ENCODE data around the gene SORBS1. TPM values are rescaled to one million over a fixed set of nuclear protein-coding genes. Genes with fewer than 3 reads are reported as not detected.

Gene SORBS1
- total RNA-seq, 4 donors from 2014 or later: 120 to 1,051 (median 449) TPM

GRCh38 chr10:95526044-95526443 is 35.1 kb downstream of the SORBS1 start:
- no peak for TF ChIP-seq CTCF (IDR thresholded peaks at IDR 0.05)
- ATAC-seq (ENCODE audit: low FRiP score): no peak
- DNase-seq (ENCODE audit: low spot score): no peak

DNA sequence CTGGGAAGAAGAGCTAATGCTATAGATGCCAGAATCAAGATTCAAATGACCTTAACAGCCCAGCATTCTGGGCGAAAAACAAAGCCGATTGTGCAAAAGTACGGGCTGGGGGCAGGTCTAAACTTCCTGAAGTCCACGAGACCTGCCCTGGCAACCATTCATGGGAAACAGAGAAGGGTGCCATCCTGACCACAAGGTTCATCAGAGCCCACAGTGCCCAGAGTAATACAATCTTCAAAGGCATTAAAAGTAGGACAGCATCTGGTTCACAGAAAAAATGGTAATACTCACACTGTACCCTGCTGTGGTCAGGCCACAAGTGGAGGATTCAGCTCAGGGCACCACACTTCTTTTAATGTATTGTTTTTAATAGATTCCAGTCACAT is 36.1 kb downstream of the SORBS1 start:
- TF ChIP-seq CTCF (IDR thresholded peaks at IDR 0.05): no peak
- ATAC-seq (ENCODE audit: low FRiP score) (no peak), DNase-seq (ENCODE audit: low spot score) (no peak)

DNA sequence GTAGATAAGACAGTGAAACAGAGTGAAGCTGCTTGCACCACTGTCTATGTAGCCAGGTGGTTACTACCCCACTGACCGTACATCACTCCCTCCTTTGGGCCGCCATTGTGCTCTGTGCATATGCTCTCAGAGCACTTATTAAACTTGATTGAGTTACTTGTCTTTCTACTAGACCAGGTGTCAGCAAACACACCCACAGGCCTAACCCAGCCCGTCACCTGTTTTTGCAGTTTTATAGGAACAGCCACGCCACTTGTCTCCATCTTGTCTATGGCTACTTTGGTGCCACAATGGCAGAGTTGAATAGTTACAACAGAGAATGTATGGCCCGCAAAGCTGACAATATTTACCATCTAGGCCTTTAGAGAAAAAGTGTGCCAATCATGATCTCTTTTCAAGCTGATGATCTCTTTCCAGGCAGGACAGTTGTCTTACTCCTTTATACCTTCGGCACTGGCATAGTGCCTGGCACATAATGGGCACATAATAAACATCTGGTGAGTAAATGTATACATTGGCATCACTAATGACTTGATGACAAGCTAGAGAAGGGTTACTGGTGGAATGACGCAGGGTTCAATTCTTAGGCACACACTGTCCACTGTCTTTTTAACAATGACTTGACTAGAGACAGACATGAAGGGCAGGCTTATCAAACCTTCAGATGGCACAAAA is 36.7 kb downstream of the SORBS1 start:
- TF ChIP-seq CTCF (IDR thresholded peaks at IDR 0.05): no peak
- ATAC-seq (ENCODE audit: low FRiP score): no peak
- DNase-seq (ENCODE audit: low spot score): no peak

DNA sequence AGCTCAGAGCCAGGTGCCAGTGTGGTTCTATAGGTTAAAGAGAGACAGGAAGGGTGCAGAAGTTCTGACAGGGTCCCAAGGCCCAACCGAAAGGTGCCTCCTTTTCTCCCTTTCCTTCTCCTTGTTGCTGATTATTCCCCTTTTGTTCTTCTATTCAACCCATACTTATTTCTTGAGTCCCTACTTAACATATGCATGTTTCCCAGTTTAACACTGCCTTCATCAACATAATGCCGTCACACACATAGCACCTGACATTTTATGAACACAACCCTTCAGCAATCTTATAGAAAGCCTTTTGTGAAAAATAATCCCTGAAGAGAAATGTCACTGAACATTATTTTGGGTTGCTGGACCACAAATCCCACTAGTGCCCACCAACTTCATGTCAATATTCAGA is 39.1 kb downstream of the SORBS1 start:
- ATAC-seq (ENCODE audit: low FRiP score): no peak
- TF ChIP-seq CTCF (IDR thresholded peaks at IDR 0.05): no peak

DNA sequence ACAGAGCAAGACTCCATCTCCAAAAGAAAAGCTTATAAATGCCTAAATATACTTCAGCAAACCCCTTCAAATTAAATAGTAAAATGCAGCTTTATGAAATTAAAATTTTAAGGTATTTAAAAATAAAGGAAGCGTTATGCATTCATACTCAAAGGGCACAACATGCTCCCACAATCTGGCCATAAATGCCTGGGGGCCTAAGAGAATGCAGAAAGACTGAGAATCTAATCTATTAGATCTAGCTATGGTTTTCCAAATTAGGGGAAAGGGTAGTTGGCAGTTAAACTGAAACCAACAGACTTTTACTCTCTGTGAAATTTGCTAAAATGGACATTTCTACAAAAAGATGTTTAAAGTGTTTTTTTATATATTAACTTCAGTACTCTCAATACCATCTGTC is 40.6 kb downstream of the SORBS1 start:
- ATAC-seq (ENCODE audit: low FRiP score) (no peak), DNase-seq (ENCODE audit: low spot score) (no peak)
- TF ChIP-seq CTCF (IDR thresholded peaks at IDR 0.05): no peak

More for the DNA sequence above, 39.1 kb downstream of the SORBS1 start:
- no peak for DNase-seq (ENCODE audit: low spot score)

- ATAC-seq (ENCODE audit: low FRiP score): no peak
- no peak for DNase-seq (ENCODE audit: low spot score)
- no peak for TF ChIP-seq CTCF (IDR thresholded peaks at IDR 0.05)
Observed at GRCh38 chr10:95518455-95519452, 42.4 kb downstream of the SORBS1 start.

Measured in omental fat pad (tissue), 4 donors.